A673 (cell line): ENCODE measurements around the gene MINDY4.

Experiments used
- EZH2 ChIP-seq: fragments of 200-600 bp; sonication (generic); IDR thresholded peaks from 2 replicates; pipeline ENCODE4 v1.6.1; 2017; ENCODE audit warnings: borderline replicate concordance, low read depth, mild to moderate bottlenecking, mixed read lengths, antibody characterized with exemption, low read length; ENCODE audit not compliant: poor library complexity, severe bottlenecking
- TF ChIP-seq, protein P1 (sequence below): fragments of 300-800, 200-600 bp; sonication (generic); conservative IDR thresholded peaks from 2 replicates; pipeline ENCODE4 v1.5.1; 2017; ENCODE audit warnings: low read depth, mild to moderate bottlenecking, antibody characterized with exemption, low read length, moderate library complexity, mixed read lengths

DNA sequence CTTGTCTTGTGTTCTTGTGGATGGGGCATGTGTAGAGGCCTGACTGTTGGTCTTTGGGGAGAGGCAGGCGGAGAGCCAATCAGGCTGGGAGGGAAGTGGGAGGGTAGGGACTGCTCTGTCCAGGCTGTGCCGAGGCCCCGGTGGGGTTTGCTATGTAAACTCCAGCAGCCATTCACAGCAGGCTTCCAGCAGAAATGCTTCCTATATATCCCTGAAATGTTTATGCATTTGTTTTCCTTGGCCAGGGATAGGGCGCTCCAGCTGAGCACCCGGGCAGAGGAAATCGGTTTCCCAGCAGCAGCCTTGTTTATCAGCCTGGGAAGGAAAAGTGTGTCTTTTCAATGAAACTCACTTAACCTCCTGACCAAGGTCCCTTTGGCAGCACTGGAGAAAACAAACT lies 122.1 kb downstream of the MINDY4 start:
- TF ChIP-seq, protein P1, sequence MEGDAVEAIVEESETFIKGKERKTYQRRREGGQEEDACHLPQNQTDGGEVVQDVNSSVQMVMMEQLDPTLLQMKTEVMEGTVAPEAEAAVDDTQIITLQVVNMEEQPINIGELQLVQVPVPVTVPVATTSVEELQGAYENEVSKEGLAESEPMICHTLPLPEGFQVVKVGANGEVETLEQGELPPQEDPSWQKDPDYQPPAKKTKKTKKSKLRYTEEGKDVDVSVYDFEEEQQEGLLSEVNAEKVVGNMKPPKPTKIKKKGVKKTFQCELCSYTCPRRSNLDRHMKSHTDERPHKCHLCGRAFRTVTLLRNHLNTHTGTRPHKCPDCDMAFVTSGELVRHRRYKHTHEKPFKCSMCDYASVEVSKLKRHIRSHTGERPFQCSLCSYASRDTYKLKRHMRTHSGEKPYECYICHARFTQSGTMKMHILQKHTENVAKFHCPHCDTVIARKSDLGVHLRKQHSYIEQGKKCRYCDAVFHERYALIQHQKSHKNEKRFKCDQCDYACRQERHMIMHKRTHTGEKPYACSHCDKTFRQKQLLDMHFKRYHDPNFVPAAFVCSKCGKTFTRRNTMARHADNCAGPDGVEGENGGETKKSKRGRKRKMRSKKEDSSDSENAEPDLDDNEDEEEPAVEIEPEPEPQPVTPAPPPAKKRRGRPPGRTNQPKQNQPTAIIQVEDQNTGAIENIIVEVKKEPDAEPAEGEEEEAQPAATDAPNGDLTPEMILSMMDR: no peak
- TF ChIP-seq EZH2: no peak
